Cardiac fibroblast (primary cell): ENCODE data around the gene SGCA.

ENCODE experiments used
- DNase-seq, 2 donors: peaks; one replicate each; pipeline versions ENCODE4 v3.0.0 to v3.0.0-alpha.2; 2010; ENCODE audit warnings: low read depth in 2 of 2
- H3K4me3 ChIP-seq, 2 donors: replicated peaks in 1 of 2; 1 replicate in 1 of 2; 2 replicates in 1 of 2; pipeline ENCODE4 v1.5.1; 2011; ENCODE audit warnings: low read depth in 2 of 2, low read length in 2 of 2, mild to moderate bottlenecking in 2 of 2, moderate library complexity in 1 of 2
- CTCF ChIP-seq: IDR thresholded peaks from one replicate; pipeline ENCODE4 v1.5.1; 2011; ENCODE audit warnings: low read depth, mild to moderate bottlenecking, low read length, inconsistent platforms

Gene SGCA

GRCh38 chr17:50141026-50141744, 24.6 kb upstream of the SGCA start:
- DNase-seq = no peak
- H3K4me3 ChIP-seq = no peak overlapping the region
- no peak for TF ChIP-seq CTCF

DNA sequence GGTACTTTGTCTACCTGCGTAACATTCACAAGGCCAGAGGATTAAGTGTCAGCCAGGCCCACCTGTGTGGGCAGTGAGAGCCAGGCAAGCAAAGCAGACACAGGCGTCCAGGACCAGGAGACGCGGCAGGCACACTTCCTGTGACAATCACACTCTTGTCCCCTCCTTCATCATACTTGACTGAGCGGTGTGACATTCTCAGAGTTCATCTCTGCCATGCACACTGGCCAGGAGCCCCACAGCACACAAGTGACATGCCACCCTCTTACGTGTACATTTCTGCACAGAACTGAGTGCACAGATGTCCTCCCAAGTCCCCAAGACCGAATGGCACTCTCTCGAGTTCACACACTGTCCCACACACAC, 24.1 kb upstream of the SGCA start:
- no peak overlapping the region for H3K4me3 ChIP-seq
- DNase-seq = no peak
- TF ChIP-seq CTCF = no peak

DNA sequence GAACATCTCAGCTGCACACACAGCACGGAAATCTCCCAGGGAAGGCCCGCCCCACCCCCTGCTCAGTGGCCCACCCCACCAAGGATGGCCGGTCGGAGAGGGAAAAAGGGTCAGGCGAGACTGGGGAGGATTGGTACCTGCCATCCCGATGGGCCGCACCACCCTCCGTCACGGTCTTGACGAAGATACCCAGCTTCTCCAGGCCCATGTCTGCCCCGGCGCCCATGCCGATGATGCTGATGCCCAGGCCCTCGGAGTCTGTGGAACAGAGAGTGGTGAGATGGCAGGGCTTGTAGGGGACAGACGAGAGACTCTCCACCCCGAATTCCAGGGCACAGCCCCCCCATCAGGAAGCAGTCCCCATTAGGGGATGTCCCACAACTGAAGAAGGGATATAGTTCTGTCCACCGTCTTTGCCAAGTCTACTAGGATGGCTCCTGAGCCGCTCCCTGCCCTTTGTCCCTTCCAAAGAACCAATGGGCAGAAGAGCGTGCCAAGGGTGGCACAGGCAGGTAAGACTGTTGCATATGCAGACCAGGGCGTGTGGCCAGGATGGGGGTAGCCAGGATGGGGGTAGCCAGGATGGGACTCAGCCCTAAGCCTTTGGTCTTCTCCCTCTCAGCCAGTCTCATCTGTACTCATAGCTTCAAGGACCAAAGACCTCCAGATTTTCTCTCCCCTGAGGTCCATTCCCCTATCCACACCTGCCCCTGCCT, 22.2 kb upstream of the SGCA start:
- no peak overlapping the region for H3K4me3 ChIP-seq
- DNase-seq = no peak
- no peak for TF ChIP-seq CTCF

GRCh38 chr17:50144355-50144754, 21.4 kb upstream of the SGCA start:
- no peak overlapping the region for H3K4me3 ChIP-seq
- TF ChIP-seq CTCF = no peak
- DNase-seq = no peak

DNA sequence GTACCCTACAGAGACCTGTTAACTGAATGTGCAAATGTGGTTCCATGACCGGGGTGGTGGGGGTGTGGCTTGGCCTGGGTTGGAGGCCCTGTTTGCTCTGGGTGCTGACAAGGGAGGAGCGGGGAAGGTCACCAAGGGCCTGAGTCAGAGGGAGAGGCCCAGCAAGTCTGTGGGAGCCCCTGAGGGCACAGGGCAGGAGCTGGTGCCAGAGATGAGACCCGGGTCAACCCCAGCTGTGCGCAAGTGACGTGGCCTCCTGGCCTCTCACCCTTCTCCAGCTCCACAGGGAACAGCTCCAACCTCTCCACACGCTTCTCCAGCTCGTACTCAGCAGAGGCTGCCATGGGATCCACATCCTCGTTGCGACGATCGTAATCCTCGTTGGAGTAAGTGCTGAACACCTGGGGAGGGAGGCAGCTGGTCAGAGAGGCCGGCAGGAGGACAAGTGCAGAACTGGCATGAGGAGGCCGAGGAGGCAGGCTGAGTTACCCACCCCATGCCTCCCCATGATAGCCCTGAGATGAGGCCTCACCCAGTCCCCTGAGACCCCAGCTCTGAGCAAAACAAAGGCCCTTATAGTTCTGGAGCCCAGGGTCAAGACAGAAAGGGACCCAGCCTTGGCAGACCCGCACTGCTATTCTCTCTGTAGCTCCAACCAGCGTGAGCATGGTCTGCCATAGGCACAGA, 20.8 kb upstream of the SGCA start:
- no peak for TF ChIP-seq CTCF
- DNase-seq = no peak
- H3K4me3 ChIP-seq = no peak overlapping the region

GRCh38 chr17:50145532-50146229, 20.1 kb upstream of the SGCA start:
- TF ChIP-seq CTCF = no peak
- no peak for DNase-seq
- H3K4me3 ChIP-seq = no peak overlapping the region
